Mammary epithelial cell (primary cell): ENCODE data around the gene ADAMTS6.

ENCODE experiments used
- CTCF ChIP-seq, 2 donors: IDR thresholded peaks in 1 of 2; conservative IDR thresholded peaks in 1 of 2; 2 replicates each; pipeline ENCODE4 v1.5.1; 2011 to 2012; ENCODE audit warnings: inconsistent platforms in 2 of 2, low read length in 2 of 2, mild to moderate bottlenecking in 2 of 2, control low read depth in 1 of 2, low read depth in 1 of 2; ENCODE audit not compliant: insufficient read depth in 1 of 2; ENCODE audit errors: extremely low read depth in 1 of 2
- EZH2 ChIP-seq: IDR thresholded peaks from 2 replicates; pipeline ENCODE4 v1.6.1; 2012; ENCODE audit warnings: low read length, inconsistent platforms, borderline replicate concordance

GRCh38 chr5:65475895-65476294 lies 5.8 kb downstream of the ADAMTS6 start:
- TF ChIP-seq CTCF (conservative IDR thresholded peaks at IDR 0.05 in 1 of 2, IDR thresholded peaks at IDR 0.05 in 1 of 2; ENCODE audit: extremely low read depth in 1 of 2, insufficient read depth in 1 of 2, low read depth in 1 of 2, low read length in 2 of 2) (no peak), EZH2 (no peak)
